ENCODE data around the gene NDE1.
A peak's percentile ranks its signal among the peaks of the same experiment; 100 is the strongest.

- TF ChIP-seq CTCF (IDR thresholded peaks at IDR 0.05) (no peak), POLR2AphosphoS5 (IDR thresholded peaks at IDR 0.05) (peak; percentile 37 to 84), POLR2A (IDR thresholded peaks at IDR 0.05; ENCODE audit: low read depth) (no peak)
Observed at GRCh38 chr16:15735610-15736009, 85.6 kb downstream of the NDE1 start.

Measured in esophagus muscularis mucosa (tissue), 3 donors.